Effector memory CD8-positive, alpha-beta T cell (primary cell): ENCODE measurements around the gene ANKRD28.
"Not testable (repeated sequence)": the region's sequence is repeated elsewhere in the genome, so short reads cannot be mapped to it uniquely, and the experiment has no call there.

ENCODE experiments used
- ATAC-seq: fragments of 150-1000 bp; cut with Tn5 transposase; replicated peaks from 2 replicates; pipeline ENCODE4 v1.10.0; 2021; ENCODE audit warnings: mild to moderate bottlenecking, moderate library complexity
- DNase-seq, 3 experiments: peaks; one replicate each; pipeline ENCODE4 v3.0.0; 2021
- H3K27ac Mint-ChIP-seq, 2 donors: one replicate each; pipeline ENCODE4 v1.8.0; 2022; ENCODE audit warnings: mild to moderate bottlenecking in 2 of 2, mixed read lengths in 2 of 2, moderate library complexity in 2 of 2
- H3K27me3 Mint-ChIP-seq, 2 donors: one replicate each; pipeline ENCODE4 v1.8.0; 2022; ENCODE audit warnings: mixed read lengths in 2 of 2
- H3K36me3 Mint-ChIP-seq: one replicate; pipeline ENCODE4 v1.8.0; 2022; ENCODE audit warnings: mild to moderate bottlenecking, moderate library complexity, mixed read lengths; ENCODE audit not compliant: insufficient read depth
- H3K4me1 Mint-ChIP-seq, 2 donors: one replicate each; pipeline ENCODE4 v1.8.0; 2022; ENCODE audit warnings: low read depth in 2 of 2, mixed read lengths in 2 of 2
- H3K4me3 Mint-ChIP-seq, 2 donors: one replicate each; pipeline ENCODE4 v1.8.0; 2022; ENCODE audit warnings: mild to moderate bottlenecking in 2 of 2, mixed read lengths in 2 of 2, moderate library complexity in 2 of 2
- H3K9me3 Mint-ChIP-seq, 2 donors: one replicate each; pipeline ENCODE4 v1.8.0; 2022; ENCODE audit warnings: mixed read lengths in 2 of 2

Gene ANKRD28

DNA sequence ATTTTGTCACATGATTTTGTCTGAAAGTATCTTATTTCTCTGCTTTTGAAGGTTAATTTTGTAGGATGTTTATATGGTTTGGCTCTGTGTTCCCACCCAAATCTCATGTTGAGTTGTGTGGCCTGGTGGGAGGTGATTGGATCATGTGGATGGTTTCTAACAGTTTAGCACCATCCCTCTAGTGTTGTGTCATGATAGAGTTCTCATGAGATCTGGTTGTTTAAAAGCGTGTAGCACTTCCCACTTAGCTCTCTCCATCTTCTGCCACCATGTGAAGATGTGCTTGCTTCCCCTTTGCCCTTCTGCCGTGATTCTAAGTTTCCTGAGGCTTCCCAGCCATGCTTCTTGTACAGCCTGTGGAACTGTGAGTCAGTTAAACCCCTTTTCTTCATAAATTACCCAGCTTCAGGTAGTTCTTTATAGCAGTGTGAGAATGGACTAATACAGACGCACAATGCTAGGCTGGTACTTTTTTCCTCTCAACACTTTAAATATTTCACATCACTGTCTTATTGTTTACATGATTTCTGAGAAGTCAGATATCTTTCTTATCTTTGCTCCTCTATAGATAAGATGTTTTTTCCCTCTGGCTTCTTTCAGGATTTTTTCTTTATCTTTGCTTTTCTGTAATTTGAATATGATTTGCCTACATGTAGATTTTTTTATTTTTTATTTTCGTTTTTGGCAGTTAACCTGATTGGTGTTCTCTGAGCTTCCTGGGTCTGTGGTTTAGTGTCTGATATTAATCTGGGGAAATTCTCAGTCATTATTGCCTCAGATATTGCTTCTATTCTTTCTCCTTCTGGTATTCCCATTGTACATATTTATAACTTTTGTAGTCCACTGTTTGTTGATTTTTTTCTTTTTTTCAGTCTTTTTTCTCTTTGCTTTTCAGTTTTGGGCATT, 174.0 kb downstream of the ANKRD28 start:
- H3K36me3 Mint-ChIP-seq = peaks cover 4% of the 10 kb centered on the region
- peaks cover 9 to 10% of the 10 kb centered on the region in 2 donors for H3K9me3 Mint-ChIP-seq
- H3K4me1 Mint-ChIP-seq = peaks cover 19 to 24% of the 10 kb centered on the region in 2 donors
- ATAC-seq = peak; percentile 90
- DNase-seq = no peak
- H3K27me3 Mint-ChIP-seq = no peaks in the 10 kb centered on the region
- H3K27ac Mint-ChIP-seq = peak overlapping the region; percentile 92 to 96
- H3K4me3 Mint-ChIP-seq = peak overlapping the region; percentile 80 to 85

DNA sequence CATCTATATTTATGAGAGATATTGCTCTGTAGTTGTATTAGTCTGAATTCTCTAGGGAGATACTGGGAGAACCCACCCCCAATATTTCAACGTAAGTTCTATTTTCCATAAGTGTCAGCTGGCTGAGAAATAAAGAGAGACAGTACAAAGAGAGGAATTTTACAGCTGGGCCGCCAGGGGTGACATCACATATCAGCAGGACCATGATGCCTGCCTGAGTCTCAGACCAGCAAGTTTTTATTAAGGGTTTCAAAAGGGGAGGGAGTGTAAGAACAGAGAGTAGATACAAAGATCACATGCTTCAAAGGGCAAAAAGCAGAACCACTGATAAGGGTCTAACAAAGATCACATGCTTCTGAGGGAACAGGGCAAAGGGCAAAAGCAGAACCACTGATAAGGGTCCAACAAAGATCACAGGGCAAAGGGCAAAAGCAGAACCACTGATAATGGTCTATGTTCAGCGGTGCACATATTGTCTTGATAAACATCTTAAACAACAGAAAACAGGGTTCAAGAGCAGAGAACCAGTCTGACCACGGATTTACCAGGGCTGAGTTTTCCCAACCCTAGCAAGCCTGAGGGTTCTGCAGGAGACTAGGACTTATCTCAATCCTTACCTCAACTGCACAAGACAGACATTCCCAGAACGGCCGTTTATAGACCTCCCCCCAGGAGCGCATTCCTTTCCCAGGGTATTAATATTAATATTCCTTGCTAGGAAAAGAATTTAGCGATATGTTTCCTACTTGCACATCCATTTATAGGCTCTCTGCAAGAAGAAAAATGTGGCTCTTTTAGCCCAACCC, 177.9 kb downstream of the ANKRD28 start:
- H3K36me3 Mint-ChIP-seq, H3K9me3 Mint-ChIP-seq, H3K4me3 Mint-ChIP-seq, ATAC-seq, H3K27me3 Mint-ChIP-seq, H3K27ac Mint-ChIP-seq, DNase-seq: not testable (repeated sequence)
- peaks cover 17 to 21% of the 10 kb centered on the region in 2 donors for H3K4me1 Mint-ChIP-seq
